Measurements from ENCODE around the gene NDFIP2. TPM values are rescaled to one million over a fixed set of nuclear protein-coding genes. Genes with fewer than 3 reads are reported as not detected.
"Not testable (repeated sequence)": the region's sequence is repeated elsewhere in the genome, so short reads cannot be mapped to it uniquely, and the experiment has no call there.

NDFIP2 gene
- polyA plus RNA-seq, 1 donor = 26.8 TPM

DNA sequence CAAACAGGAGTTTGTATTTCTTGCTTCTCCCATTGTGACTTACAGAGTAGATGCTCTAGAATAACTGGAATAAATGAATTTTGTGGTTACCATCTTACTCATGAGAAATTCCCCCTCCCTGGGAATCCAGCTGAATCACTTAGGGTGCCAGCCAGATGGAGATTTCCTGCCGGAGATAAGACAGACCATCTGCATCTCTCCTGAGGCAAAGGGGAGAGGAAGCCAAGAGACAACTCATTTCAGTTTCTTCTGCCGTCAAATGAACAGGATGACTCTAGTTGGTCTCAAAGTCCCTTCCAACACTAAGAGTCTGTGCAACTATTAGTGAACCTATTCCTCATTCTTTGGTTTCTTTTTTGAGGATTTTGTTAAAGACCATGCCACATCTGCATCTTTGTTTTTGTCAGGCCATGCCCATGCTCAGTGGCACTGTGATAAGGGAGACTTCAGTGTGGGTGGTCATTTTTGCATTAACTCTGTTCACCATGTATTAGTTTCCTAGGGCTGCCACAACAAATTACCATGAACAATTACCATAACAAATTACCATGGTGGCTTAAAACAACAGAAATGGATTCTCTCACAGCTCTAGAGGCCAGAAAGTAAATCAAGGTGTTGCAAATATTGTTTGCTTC is 112.8 kb downstream of the NDFIP2 start:
- DNase-seq (ENCODE audit: low read depth) = no peak

DNA sequence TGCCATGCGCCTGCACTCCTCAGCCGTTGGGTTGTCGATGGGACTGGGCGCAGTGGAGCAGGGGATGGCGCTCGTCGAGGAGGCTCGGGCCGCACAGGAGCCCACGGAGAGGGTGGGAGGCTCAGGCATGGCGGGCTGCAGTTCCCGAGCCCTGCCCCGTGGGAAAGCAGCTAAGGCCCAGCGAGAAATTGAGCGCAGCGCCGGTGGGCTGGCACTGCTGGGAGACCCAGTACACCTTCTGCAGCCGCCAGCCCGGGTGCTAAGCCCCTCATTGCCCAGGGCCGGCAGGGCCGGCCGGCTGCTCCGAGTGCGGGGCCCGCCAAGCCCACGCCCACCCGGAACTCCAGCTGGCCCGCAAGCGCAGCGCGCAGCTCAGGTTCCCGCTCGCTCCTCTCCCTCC is 119.2 kb downstream of the NDFIP2 start:
- not testable (repeated sequence) for DNase-seq (ENCODE audit: low read depth)

DNA sequence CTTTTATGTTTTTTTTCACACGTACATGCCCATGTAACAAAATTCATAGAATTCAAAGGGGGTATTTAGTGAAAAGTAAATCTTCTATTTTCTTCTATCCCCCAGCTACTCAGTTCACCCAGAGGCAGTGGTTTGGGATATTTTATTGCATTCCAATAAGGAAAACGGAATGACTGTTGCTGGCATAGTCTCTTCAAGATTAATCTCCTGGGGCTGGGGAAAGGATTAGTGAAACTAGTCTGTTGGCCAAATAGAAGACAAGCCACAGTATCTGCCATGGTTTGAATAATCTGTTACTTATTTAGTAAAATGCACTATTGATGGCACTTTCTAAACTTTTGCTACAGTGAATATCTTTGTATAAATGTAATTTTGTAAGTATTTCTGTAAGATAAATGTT is 122.0 kb downstream of the NDFIP2 start:
- DNase-seq (ENCODE audit: low read depth) = no peak

DNA sequence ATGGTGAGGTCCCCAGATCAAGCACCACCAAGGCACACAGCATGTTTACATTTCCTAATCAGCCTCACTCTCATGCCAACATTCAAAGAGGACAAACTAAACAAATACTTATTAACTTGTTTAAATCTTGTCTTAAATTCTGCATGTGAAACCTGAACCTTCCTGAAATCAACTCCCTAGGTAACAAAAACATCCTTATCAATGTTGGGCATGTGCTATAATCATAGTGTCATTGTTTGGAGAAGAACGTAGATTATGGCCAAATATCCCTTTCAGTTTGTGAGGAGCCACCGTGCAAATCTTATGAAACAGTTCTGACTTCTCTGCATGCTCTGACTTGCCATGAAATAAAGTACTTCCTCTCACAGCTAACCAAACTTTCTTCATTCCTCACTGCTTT is 123.8 kb downstream of the NDFIP2 start:
- DNase-seq (ENCODE audit: low read depth) = no peak

Other genes starting within 250 kb of the NDFIP2 start
- gene RBM26, start 74.9 kb upstream of the NDFIP2 start, polyA plus RNA-seq (ENCODE audit: insufficient read length) = 51.9 TPM

Measured in forelimb muscle (tissue), 1 donor.